Measurements from ENCODE around the gene RNF40. TPM values are rescaled to one million over a fixed set of nuclear protein-coding genes. Genes with fewer than 3 reads are reported as not detected.

RNF40 gene
- total and polyA plus RNA-seq, 7 donors: 26.8 to 49.1 (median 33.2) TPM

- Histone ChIP-seq H3K4me1 (peaks cover 4% of the 10 kb centered on the region), H3K9me3 (no peaks in the 10 kb centered on the region), H3K27me3 (ENCODE audit: insufficient read depth in 3 of 3, low read length in 2 of 3) (no peaks in the 10 kb centered on the region), H3K27ac (no peak overlapping the region), H3K36me3 (ENCODE audit: insufficient read depth in 1 of 2, low read depth in 1 of 2) (no peaks in the 10 kb centered on the region), H3K4me3 (no peak overlapping the region)
- intact Hi-C loops (cut with DNase I): no loop called here
- no peak for TF ChIP-seq CTCF (IDR thresholded peaks at IDR 0.05)
- DNase-seq (no peak), ATAC-seq (no peak)
- 73 to 86% (median 85%) methylated on average over 7 of the region's 7 CpGs for WGBS, 3 donors
These were observed 31.5 kb downstream of the RNF40 start for GRCh38 chr16:30793508-30794069.

- Histone ChIP-seq H3K4me3 (no peak overlapping the region), H3K36me3 (ENCODE audit: insufficient read depth in 1 of 2, low read depth in 1 of 2) (no peaks in the 10 kb centered on the region), H3K9me3 (no peaks in the 10 kb centered on the region), H3K27me3 (ENCODE audit: insufficient read depth in 3 of 3, low read length in 2 of 3) (no peaks in the 10 kb centered on the region), H3K27ac (no peak overlapping the region), H3K4me1 (peaks cover 4% of the 10 kb centered on the region)
- 80 to 94% (median 85%) methylated on average over 3 of the region's 3 CpGs for WGBS, 3 donors
- TF ChIP-seq CTCF (IDR thresholded peaks at IDR 0.05): no peak
- intact Hi-C loops (cut with DNase I): no loop called here
- no peak for ATAC-seq
- no peak for DNase-seq
These were observed 32.5 kb downstream of the RNF40 start for GRCh38 chr16:30794634-30795033.

- Histone ChIP-seq H3K9me3 (no peaks in the 10 kb centered on the region), H3K27me3 (ENCODE audit: insufficient read depth in 3 of 3, low read length in 2 of 3) (no peaks in the 10 kb centered on the region), H3K4me3 (no peak overlapping the region), H3K4me1 (peaks cover 4% of the 10 kb centered on the region), H3K27ac (peak overlapping the region; percentile 80), H3K36me3 (ENCODE audit: insufficient read depth in 1 of 2, low read depth in 1 of 2) (no peaks in the 10 kb centered on the region)
- TF ChIP-seq CTCF (IDR thresholded peaks at IDR 0.05): no peak
- peak in 2 of 4 donors; percentile 33 to 44 for ATAC-seq
- intact Hi-C loops (cut with DNase I): no loop called here
- no peak for DNase-seq
- WGBS, 3 donors: 71 to 75% (median 71%) methylated on average over 8 of the region's 8 CpGs
These were observed 35.7 kb downstream of the RNF40 start for GRCh38 chr16:30797670-30798309.

GRCh38 chr16:30802936-30803335 lies 40.8 kb downstream of the RNF40 start:
- 58 to 69% (median 69%) methylated on average over 3 of the region's 3 CpGs for WGBS, 3 donors
- intact Hi-C loops (cut with DNase I): no loop called here
- ATAC-seq: no peak

More at GRCh38 chr16:30802936-30803335, 40.8 kb downstream of the RNF40 start:
- Histone ChIP-seq H3K4me3 (no peak overlapping the region), H3K27me3 (ENCODE audit: insufficient read depth in 3 of 3, low read length in 2 of 3) (no peaks in the 10 kb centered on the region), H3K27ac (peak overlapping the region; percentile 4), H3K9me3 (no peaks in the 10 kb centered on the region), H3K4me1 (peaks cover 13% of the 10 kb centered on the region), H3K36me3 (ENCODE audit: insufficient read depth in 1 of 2, low read depth in 1 of 2) (no peaks in the 10 kb centered on the region)
- TF ChIP-seq CTCF (IDR thresholded peaks at IDR 0.05): no peak
- no peak for DNase-seq
